MM.1S (cell line): ENCODE measurements around the gene IGFN1.

Source experiments
- DNase-seq: peaks from one replicate; pipeline ENCODE4 v3.0.0-alpha.2; 2015
- H2AFZ ChIP-seq: fragments of 300-600 bp; sonication (generic); 2 replicates; pipeline ENCODE4 v1.6.0; 2016; ENCODE audit warnings: antibody characterized with exemption, low read length
- H3F3A ChIP-seq: fragments of 300-600 bp; sonication (generic); 2 replicates; pipeline ENCODE4 v1.6.1; 2016; ENCODE audit warnings: mild to moderate bottlenecking, antibody characterized with exemption, low read length, moderate library complexity, mixed read lengths; ENCODE audit not compliant: insufficient read depth
- H3K27ac ChIP-seq: fragments of 300-600 bp; sonication (generic); 2 replicates; pipeline ENCODE4 v1.5.1; 2016; ENCODE audit warnings: mild to moderate bottlenecking, low read length
- H3K27me3 ChIP-seq: fragments of 300-600 bp; sonication (generic); replicated peaks from 2 replicates; pipeline ENCODE4 v1.6.0; 2016; ENCODE audit warnings: low read length; ENCODE audit not compliant: insufficient read depth
- H3K36me3 ChIP-seq: fragments of 300-600 bp; sonication (generic); replicated peaks from 2 replicates; pipeline ENCODE4 v1.6.1; 2016; ENCODE audit warnings: mild to moderate bottlenecking, low read length, mixed read lengths; ENCODE audit not compliant: insufficient read depth
- H3K4me1 ChIP-seq: fragments of 300-600 bp; sonication (generic); 2 replicates; pipeline ENCODE4 v1.6.1; 2016; ENCODE audit warnings: low read length, mixed read lengths
- H3K4me2 ChIP-seq: fragments of 300-600 bp; sonication (generic); 2 replicates; pipeline ENCODE4 v1.6.0; 2016; ENCODE audit warnings: low read depth, low read length
- H3K4me3 ChIP-seq: fragments of 300-600 bp; sonication (generic); 2 replicates; pipeline ENCODE4 v1.5.1; 2016; ENCODE audit warnings: low read length, mixed read lengths
- H3K79me2 ChIP-seq: fragments of 300-600 bp; sonication (generic); 2 replicates; pipeline ENCODE4 v1.6.1; 2016; ENCODE audit warnings: mixed run types, low read length, mixed read lengths
- H3K9ac ChIP-seq: fragments of 300-600 bp; sonication (generic); 2 replicates; pipeline ENCODE4 v1.6.1; 2016; ENCODE audit warnings: low read length, mixed read lengths
- H3K9me2 ChIP-seq: fragments of 300-600 bp; sonication (generic); replicated peaks from 2 replicates; pipeline ENCODE4 v1.6.1; 2016; ENCODE audit warnings: mild to moderate bottlenecking, low read length, mixed read lengths; ENCODE audit not compliant: insufficient read depth
- H3K9me3 ChIP-seq: fragments of 300-600 bp; sonication (generic); replicated peaks from 2 replicates; pipeline ENCODE4 v1.6.1; 2016; ENCODE audit warnings: mild to moderate bottlenecking, low read length, mixed read lengths; ENCODE audit not compliant: insufficient read depth
- H4K20me1 ChIP-seq: fragments of 300-600 bp; sonication (generic); 2 replicates; pipeline ENCODE4 v1.6.1; 2016; ENCODE audit warnings: mild to moderate bottlenecking, low read length, moderate library complexity, mixed read lengths; ENCODE audit not compliant: insufficient read depth
- EZH2 ChIP-seq: fragments of 300-600 bp; sonication (generic); optimal IDR thresholded peaks from 2 replicates; pipeline ENCODE3; 2017; ENCODE audit warnings: low read depth, mild to moderate bottlenecking, antibody characterized with exemption, low read length, mixed read lengths
- EZH2phosphoT487 ChIP-seq: fragments of 300-600 bp; sonication (generic); IDR thresholded peaks from 2 replicates; pipeline ENCODE4 v1.6.1; 2018; ENCODE audit warnings: antibody characterized with exemption, low read length
- TF ChIP-seq, protein P1 (sequence below): fragments of 300-600 bp; sonication (generic); IDR thresholded peaks from 2 replicates; pipeline ENCODE4 v1.5.1; 2016; ENCODE audit warnings: antibody characterized with exemption, low read length, mixed read lengths

Gene IGFN1

DNA sequence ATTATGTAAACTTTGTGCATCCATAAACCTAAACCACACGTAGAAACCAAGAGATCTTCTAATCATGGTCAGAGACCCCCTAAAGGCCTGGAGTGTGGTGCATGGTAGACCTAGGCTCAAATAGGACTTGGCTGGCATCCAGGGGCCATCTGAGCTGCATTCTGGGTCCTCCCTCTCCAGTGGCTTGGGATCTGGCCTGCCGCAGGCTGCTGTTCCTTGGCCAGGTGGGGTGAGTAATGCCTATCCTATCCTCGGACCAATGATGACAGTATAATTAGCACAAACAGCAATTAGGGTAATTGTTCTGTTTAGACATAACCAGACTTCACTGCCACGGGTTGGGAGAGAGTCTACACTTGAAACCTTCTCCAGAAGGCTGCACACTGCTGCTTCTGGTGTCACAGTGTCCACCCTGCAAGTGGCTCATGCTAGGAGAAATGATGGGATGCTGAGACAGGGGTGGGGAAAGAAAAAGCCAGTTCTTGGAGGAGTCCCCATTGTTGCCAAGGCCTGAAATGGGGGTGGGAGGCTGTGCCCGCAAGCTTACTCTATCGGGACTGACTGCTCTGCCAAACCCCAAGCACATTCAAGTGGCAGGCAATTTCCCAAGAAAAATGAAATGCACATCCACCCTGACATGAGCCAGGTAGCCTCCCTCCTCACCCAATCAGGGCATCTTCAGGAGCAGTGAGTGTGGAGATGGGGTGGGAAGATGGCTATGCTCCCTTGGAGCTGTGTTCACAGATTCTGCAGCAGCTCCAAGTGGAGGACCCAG is 80.2 kb downstream of the IGFN1 start:
- Histone ChIP-seq H3K36me3 (no peaks in the 10 kb centered on the region), H3K4me3 (no peak overlapping the region), H3K4me2 (no peak overlapping the region), H2AFZ (no peak overlapping the region), H3K79me2 (no peaks in the 10 kb centered on the region), H4K20me1 (no peaks in the 10 kb centered on the region), H3K4me1 (no peaks in the 10 kb centered on the region), H3K9me2 (no peaks in the 10 kb centered on the region), H3K27ac (no peak overlapping the region), H3F3A (no peaks in the 10 kb centered on the region), H3K27me3 (peaks cover 15% of the 10 kb centered on the region), H3K9me3 (no peaks in the 10 kb centered on the region), H3K9ac (no peak overlapping the region)
- no peak for DNase-seq
- no peak for TF ChIP-seq EZH2
- TF ChIP-seq EZH2phosphoT487: no peak
- TF ChIP-seq, protein P1, sequence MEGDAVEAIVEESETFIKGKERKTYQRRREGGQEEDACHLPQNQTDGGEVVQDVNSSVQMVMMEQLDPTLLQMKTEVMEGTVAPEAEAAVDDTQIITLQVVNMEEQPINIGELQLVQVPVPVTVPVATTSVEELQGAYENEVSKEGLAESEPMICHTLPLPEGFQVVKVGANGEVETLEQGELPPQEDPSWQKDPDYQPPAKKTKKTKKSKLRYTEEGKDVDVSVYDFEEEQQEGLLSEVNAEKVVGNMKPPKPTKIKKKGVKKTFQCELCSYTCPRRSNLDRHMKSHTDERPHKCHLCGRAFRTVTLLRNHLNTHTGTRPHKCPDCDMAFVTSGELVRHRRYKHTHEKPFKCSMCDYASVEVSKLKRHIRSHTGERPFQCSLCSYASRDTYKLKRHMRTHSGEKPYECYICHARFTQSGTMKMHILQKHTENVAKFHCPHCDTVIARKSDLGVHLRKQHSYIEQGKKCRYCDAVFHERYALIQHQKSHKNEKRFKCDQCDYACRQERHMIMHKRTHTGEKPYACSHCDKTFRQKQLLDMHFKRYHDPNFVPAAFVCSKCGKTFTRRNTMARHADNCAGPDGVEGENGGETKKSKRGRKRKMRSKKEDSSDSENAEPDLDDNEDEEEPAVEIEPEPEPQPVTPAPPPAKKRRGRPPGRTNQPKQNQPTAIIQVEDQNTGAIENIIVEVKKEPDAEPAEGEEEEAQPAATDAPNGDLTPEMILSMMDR: no peak

GRCh38 chr1:201272799-201273198 is 82.2 kb downstream of the IGFN1 start:
- Histone ChIP-seq H3K4me1 (no peaks in the 10 kb centered on the region), H3K9me3 (no peaks in the 10 kb centered on the region)

GRCh38 chr1:201274616-201275252 is 84.1 kb downstream of the IGFN1 start:
- Histone ChIP-seq H3F3A (no peaks in the 10 kb centered on the region), H3K79me2 (no peaks in the 10 kb centered on the region), H3K4me2 (no peak overlapping the region), H3K9me3 (no peaks in the 10 kb centered on the region), H3K27me3 (peaks cover 7% of the 10 kb centered on the region; the same call in 1 of the 2 replicates), H3K9me2 (no peaks in the 10 kb centered on the region), H3K4me3 (no peak overlapping the region), H3K27ac (no peak overlapping the region), H4K20me1 (no peaks in the 10 kb centered on the region), H3K9ac (no peak overlapping the region), H2AFZ (no peak overlapping the region), H3K4me1 (no peaks in the 10 kb centered on the region), H3K36me3 (no peaks in the 10 kb centered on the region)
- DNase-seq: no peak
- TF ChIP-seq EZH2: no peak
- no peak for TF ChIP-seq EZH2phosphoT487
- TF ChIP-seq, protein P1: no peak

More at GRCh38 chr1:201272799-201273198, 82.2 kb downstream of the IGFN1 start:
- H3K36me3 ChIP-seq: no peaks in the 10 kb centered on the region
- no peak overlapping the region for H3K9ac ChIP-seq
- TF ChIP-seq EZH2 (no peak), EZH2phosphoT487 (no peak)
- TF ChIP-seq, protein P1: no peak
- H3K79me2 ChIP-seq: no peaks in the 10 kb centered on the region
- no peaks in the 10 kb centered on the region for H3K9me2 ChIP-seq
- H3K27me3 ChIP-seq: peaks cover 7% of the 10 kb centered on the region
- no peak overlapping the region for H3K4me2 ChIP-seq
- no peak overlapping the region for H2AFZ ChIP-seq
- H3K27ac ChIP-seq: no peak overlapping the region
- H3K4me3 ChIP-seq: no peak overlapping the region
- H3F3A ChIP-seq: no peaks in the 10 kb centered on the region
- DNase-seq: no peak
- H4K20me1 ChIP-seq: no peaks in the 10 kb centered on the region
